GM23338 (cell line): ENCODE results near the gene BNIP5. TPM values are rescaled to one million over a fixed set of nuclear protein-coding genes. Genes with fewer than 3 reads are reported as not detected.

ENCODE experiments used
- ATAC-seq: fragments of 200-7000 bp; cut with Tn5 transposase; 3 replicates; pipeline ENCODE4 v1.9.1; 2020
- DNase-seq: peaks from one replicate; pipeline ENCODE4 v3.0.0-alpha.2; 2015; ENCODE audit warnings: low spot score
- H2AFZ ChIP-seq: fragments of 200-600 bp; sonication (generic); 2 replicates; pipeline ENCODE4 v1.8.0; 2016; ENCODE audit warnings: antibody characterized with exemption, mild to moderate bottlenecking, moderate library complexity
- H3F3A ChIP-seq: fragments of 200-600 bp; sonication (generic); replicated peaks from 2 replicates; pipeline ENCODE4 v1.8.0; 2017; ENCODE audit warnings: antibody characterized with exemption, mixed run types, low read depth
- H3K27ac ChIP-seq: fragments of 200-600 bp; sonication (generic); 2 replicates; pipeline ENCODE4 v1.6.1; 2016; ENCODE audit warnings: low read depth
- H3K27me3 ChIP-seq: fragments of 200-600 bp; sonication (generic); 2 replicates; pipeline ENCODE4 v1.8.0; 2016; ENCODE audit warnings: mild to moderate bottlenecking, mixed run types, moderate library complexity; ENCODE audit not compliant: insufficient read depth
- H3K36me3 ChIP-seq: fragments of 200-600 bp; sonication (generic); 2 replicates; pipeline ENCODE4 v1.8.0; 2016; ENCODE audit warnings: mild to moderate bottlenecking; ENCODE audit not compliant: insufficient read depth
- H3K4me1 ChIP-seq: fragments of 200-600 bp; sonication (generic); 2 replicates; pipeline ENCODE4 v1.8.0; 2016; ENCODE audit warnings: mild to moderate bottlenecking, moderate library complexity; ENCODE audit not compliant: insufficient read depth
- H3K4me2 ChIP-seq: fragments of 200-600 bp; sonication (generic); 2 replicates; pipeline ENCODE4 v1.7.1; 2017; ENCODE audit warnings: mixed run types
- H3K4me3 ChIP-seq: fragments of 200-600 bp; sonication (generic); 2 replicates; pipeline ENCODE4 v1.6.1; 2016; ENCODE audit warnings: mixed run types
- H3K79me2 ChIP-seq: fragments of 200-600 bp; sonication (generic); replicated peaks from 2 replicates; pipeline ENCODE4 v1.8.0; 2017; ENCODE audit warnings: mild to moderate bottlenecking; ENCODE audit not compliant: insufficient read depth
- H3K9me2 ChIP-seq: fragments of 200-600 bp; sonication (generic); 2 replicates; pipeline ENCODE4 v1.8.0; 2017; ENCODE audit not compliant: insufficient read depth
- H4K20me1 ChIP-seq: fragments of 200-600 bp; sonication (generic); replicated peaks from 2 replicates; pipeline ENCODE4 v1.8.0; 2017; ENCODE audit warnings: mild to moderate bottlenecking; ENCODE audit not compliant: insufficient read depth
- H3K27ac Mint-ChIP-seq: 2 replicates; pipeline ENCODE4 v1.8.0; 2020; ENCODE audit warnings: inconsistent platforms, mild to moderate bottlenecking, moderate library complexity, mixed read lengths
- H3K27me3 Mint-ChIP-seq: 3 replicates; pipeline ENCODE4 v1.8.0; 2022; ENCODE audit warnings: low read depth, mild to moderate bottlenecking, moderate library complexity, mixed read lengths, inconsistent platforms; ENCODE audit not compliant: insufficient read depth, poor library complexity
- H3K36me3 Mint-ChIP-seq: 3 replicates; pipeline ENCODE4 v1.8.0; 2021; ENCODE audit warnings: low read depth, mild to moderate bottlenecking, inconsistent platforms, moderate library complexity, mixed read lengths
- H3K4me1 Mint-ChIP-seq: 3 replicates; pipeline ENCODE4 v1.8.0; 2020; ENCODE audit warnings: mild to moderate bottlenecking, inconsistent platforms, mixed read lengths
- H3K4me3 Mint-ChIP-seq: 3 replicates; pipeline ENCODE4 v1.8.0; 2021; ENCODE audit warnings: moderate library complexity, mild to moderate bottlenecking, inconsistent platforms, mixed read lengths
- H3K9me3 Mint-ChIP-seq: 3 replicates; pipeline ENCODE4 v1.8.0; 2020; ENCODE audit warnings: moderate library complexity, mild to moderate bottlenecking, inconsistent platforms, mixed read lengths
- CTCF ChIP-seq, 2 experiments: fragments of 200-600 bp in 1 of 2; sonication (generic) in 1 of 2; conservative IDR thresholded peaks; 2 replicates each; pipeline versions ENCODE4 v1.5.1 to v1.6.1; 2016 to 2017; ENCODE audit warnings: antibody characterized with exemption in 2 of 2, low read depth in 2 of 2, mild to moderate bottlenecking in 2 of 2, moderate library complexity in 1 of 2
- ETS1 ChIP-seq: IDR thresholded peaks from 2 replicates; pipeline ENCODE4 v1.6.1; 2016; ENCODE audit warnings: antibody characterized with exemption
- JUNB ChIP-seq: IDR thresholded peaks from one replicate; pipeline ENCODE4 v1.6.1; 2016; ENCODE audit warnings: antibody characterized with exemption; ENCODE audit not compliant: unreplicated experiment
- NANOG ChIP-seq: IDR thresholded peaks from 2 replicates; pipeline ENCODE4 v1.6.1; 2016; ENCODE audit warnings: antibody characterized with exemption, borderline replicate concordance
- REST ChIP-seq: IDR thresholded peaks from one replicate; pipeline ENCODE4 v1.6.1; 2018; ENCODE audit warnings: antibody characterized with exemption; ENCODE audit not compliant: unreplicated experiment
- STAT1 ChIP-seq: IDR thresholded peaks from one replicate; pipeline ENCODE4 v1.6.1; 2016; ENCODE audit warnings: antibody characterized with exemption; ENCODE audit not compliant: unreplicated experiment
- ZNF114 ChIP-seq: fragments of 250-450 bp; sonication (Bioruptor Pico); IDR thresholded peaks from 2 replicates; pipeline ENCODE4 v1.5.0; 2020; ENCODE audit warnings: mild to moderate bottlenecking, moderate library complexity
- ZNF331 ChIP-seq: fragments of 250-450 bp; sonication (Bioruptor Pico); IDR thresholded peaks from 2 replicates; pipeline ENCODE4 v1.5.0; 2020; ENCODE audit warnings: low read depth, mild to moderate bottlenecking, moderate library complexity
- ZNF462 ChIP-seq: fragments of 250-450 bp; sonication (Bioruptor Pico); IDR thresholded peaks from 2 replicates; pipeline ENCODE4 v1.5.0; 2020; ENCODE audit warnings: mild to moderate bottlenecking, moderate library complexity
- polyA plus RNA-seq: library from polyadenylated mRNA; unstranded; fragments of >200 nt; fragmentation: Nextera tagmentation; extraction: Ambion mirVana; gene quantifications from 2 replicates; pipeline ENCODE4 v1.2.1, GENCODE V29; 2016
- total RNA-seq: library from RNA; depleted of rRNA; stranded (reverse); fragments of >200 nt; shearing (Covaris generic); gene quantifications from 2 replicates; pipeline ENCODE4 v1.2.3, GENCODE V29; 2014

BNIP5 gene
- total and polyA plus RNA-seq, 2 experiments from 2014 or later, result not detected

- Mint-ChIP-seq H3K4me1 (peaks cover 32% of the 10 kb centered on the region), H3K27me3 (peaks cover 15% of the 10 kb centered on the region), H3K27ac (no peak overlapping the region), H3K36me3 (no peaks in the 10 kb centered on the region; the same call in 2 of the 3 replicates), H3K4me3 (no peak overlapping the region), H3K9me3 (no peaks in the 10 kb centered on the region; the same call in 2 of the 3 replicates)
- Histone ChIP-seq H3K27me3 (no peaks in the 10 kb centered on the region), H3K27ac (no peak overlapping the region), H3K4me3 (no peak overlapping the region), H3K4me2 (no peak overlapping the region), H3K79me2 (no peaks in the 10 kb centered on the region), H3F3A (no peaks in the 10 kb centered on the region), H3K36me3 (no peaks in the 10 kb centered on the region), H2AFZ (no peak overlapping the region), H3K9me2 (no peaks in the 10 kb centered on the region), H4K20me1 (no peaks in the 10 kb centered on the region), H3K4me1 (no peaks in the 10 kb centered on the region; the same call in 1 of the 2 replicates)
- ATAC-seq (no peak), DNase-seq (no peak)
- TF ChIP-seq ETS1, result no peak
These were observed 8.8 kb downstream of the BNIP5 start for GRCh38 chr6:36327919-36328236.

- ATAC-seq, result peak; percentile 49
- peaks cover 32% of the 10 kb centered on the region for H3K4me1 Mint-ChIP-seq
- H3K27me3 Mint-ChIP-seq, result peaks cover 15% of the 10 kb centered on the region
- peak; percentile 21 for DNase-seq
- H3K79me2 ChIP-seq, result no peaks in the 10 kb centered on the region
- no peaks in the 10 kb centered on the region for H3K9me2 ChIP-seq
- no peak overlapping the region for H3K27ac Mint-ChIP-seq
- H3F3A ChIP-seq, result no peaks in the 10 kb centered on the region
- no peaks in the 10 kb centered on the region for H3K36me3 ChIP-seq
- no peaks in the 10 kb centered on the region for H4K20me1 ChIP-seq
- no peak overlapping the region for H3K4me2 ChIP-seq
- no peaks in the 10 kb centered on the region; the same call in 2 of the 3 replicates for H3K9me3 Mint-ChIP-seq
- H3K4me1 ChIP-seq, result no peaks in the 10 kb centered on the region; the same call in 1 of the 2 replicates
- H3K4me3 ChIP-seq, result no peak overlapping the region
- H3K36me3 Mint-ChIP-seq, result no peaks in the 10 kb centered on the region; the same call in 2 of the 3 replicates
- H3K27ac ChIP-seq, result no peak overlapping the region
- no peaks in the 10 kb centered on the region for H3K27me3 ChIP-seq
- H2AFZ ChIP-seq, result no peak overlapping the region
- no peak overlapping the region for H3K4me3 Mint-ChIP-seq
- TF ChIP-seq STAT1 (no peak), ZNF331 (CRISPR knock-in tag) (no peak), ZNF462 (CRISPR knock-in tag) (no peak), ZNF114 (CRISPR knock-in tag) (no peak), JUNB (no peak), CTCF (conservative IDR thresholded peaks at IDR 0.05; ENCODE audit: low read depth in 2 of 2) (no peak), REST (no peak), NANOG (no peak)
These were observed 9.3 kb downstream of the BNIP5 start for GRCh38 chr6:36327226-36327918.
